NCI-H69 (cell line): Measurements from ENCODE around the gene TK1.

Source experiments
- DNase-seq: peaks from one replicate; lab custom pipeline; 2025; lab: John Stamatoyannopoulos, UW

The TK1 gene

GRCh38 chr17:78133971-78134898 lies 52.6 kb downstream of the TK1 start:
- peak; percentile 87 for DNase-seq

- DNase-seq = no peak
Measured at GRCh38 chr17:78133179-78133951, 53.5 kb downstream of the TK1 start.

DNA sequence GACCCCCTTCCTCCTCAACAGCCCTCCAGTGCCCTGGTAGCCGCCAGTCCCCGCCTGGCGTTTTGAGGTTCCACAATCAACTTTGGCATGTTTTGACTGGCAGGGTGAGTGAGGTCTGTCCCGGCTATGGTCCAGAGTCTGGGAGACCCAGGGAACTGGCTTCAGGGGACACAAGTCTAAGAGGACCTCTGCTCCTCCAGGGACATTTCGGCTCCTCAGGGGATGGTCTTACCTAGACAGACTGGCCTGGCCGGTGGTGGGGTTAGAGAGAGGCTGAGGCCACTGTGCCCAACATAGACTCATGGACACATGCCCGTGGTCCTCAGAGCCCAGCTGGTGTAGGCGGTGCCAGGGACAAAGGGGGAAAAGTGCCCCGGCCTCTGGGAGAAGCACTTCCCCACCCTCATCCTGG lies 54.1 kb downstream of the TK1 start:
- no peak for DNase-seq

- peak; percentile 54 for DNase-seq
Measured at GRCh38 chr17:78132084-78132676, 54.7 kb downstream of the TK1 start.

DNA sequence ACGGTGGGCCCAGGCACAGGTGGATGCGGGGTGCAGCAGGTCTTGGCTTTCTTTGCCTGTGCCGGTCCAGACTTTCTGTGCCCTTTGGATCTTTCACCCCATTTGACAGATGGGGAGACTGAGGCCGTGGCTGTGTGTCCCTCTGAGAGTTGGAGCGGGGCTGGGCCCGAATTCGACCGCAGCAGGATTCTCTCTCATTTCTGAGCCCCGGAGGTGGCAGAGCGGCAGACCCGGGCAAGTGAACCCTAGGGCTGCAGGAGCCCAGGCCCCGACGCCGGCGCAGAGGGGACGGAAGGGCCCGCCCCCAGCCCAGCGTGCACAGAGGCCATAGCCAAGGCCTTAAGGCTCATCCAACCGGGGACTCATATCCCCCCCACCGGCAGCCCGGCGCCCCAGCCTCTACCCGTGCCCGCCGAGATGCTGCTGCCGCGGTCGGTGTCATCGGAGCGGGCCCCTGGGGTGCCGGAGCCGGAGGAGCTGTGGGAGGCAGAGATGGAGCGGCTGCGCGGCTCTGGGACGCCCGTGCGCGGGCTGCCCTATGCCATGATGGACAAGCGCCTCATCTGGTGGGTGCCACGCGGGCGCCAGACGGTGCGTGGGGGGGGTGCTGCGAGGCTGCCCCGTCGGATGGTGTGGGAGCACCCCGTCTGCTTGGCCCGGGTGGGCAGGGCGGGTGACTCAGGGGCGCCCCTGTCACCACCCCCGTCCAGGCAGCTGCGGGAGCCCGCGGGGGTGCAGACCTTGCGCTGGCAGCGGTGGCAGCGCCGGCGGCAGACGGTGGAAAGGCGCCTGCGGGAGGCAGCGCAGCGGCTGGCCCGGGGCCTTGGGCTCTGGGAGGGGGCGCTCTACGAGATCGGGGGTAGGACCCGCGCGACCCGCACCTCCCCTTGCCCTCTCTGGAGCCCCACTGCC lies 55.4 kb downstream of the TK1 start:
- DNase-seq = peak; percentile 62

DNA sequence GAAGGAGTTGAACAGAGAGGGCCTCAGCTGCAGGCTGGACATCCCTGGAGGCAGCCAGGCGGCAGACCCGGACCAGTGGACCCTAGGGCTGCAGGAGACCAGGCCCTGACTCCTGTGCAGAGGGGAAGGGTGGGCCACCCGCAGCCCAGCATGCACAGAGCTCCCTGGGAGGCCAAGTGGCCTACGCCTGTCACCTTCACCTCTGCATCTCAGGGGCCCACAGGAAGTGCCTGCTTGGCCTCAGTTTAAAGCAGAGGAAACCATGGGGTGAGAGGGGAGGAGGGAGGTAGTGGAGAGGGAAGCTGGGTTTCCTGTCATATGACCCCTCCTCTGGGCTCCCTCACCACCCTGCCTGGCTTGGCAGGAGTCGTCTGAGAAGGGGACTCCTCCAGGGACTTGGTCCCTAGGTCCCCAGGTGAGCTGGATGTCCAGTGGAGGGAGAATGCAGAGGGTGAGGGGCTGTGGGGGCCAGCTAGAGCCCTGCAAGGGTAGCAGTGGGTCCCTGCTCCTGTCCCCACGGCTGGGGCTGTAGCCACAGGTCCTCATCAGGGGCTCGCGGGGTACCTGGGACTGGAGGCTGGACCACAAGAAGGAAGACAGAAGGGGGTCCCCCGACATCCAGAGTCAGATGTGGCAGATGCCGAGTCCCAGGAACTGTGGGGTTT lies 56.3 kb downstream of the TK1 start, which contains the start of gene TMC8:
TSS of gene TMC8 (plus strand) at position 335 of the 665 bp plus-strand sequence. CDS start 818 bp downstream, outside the sequence.
- DNase-seq = peak; percentile 18

GRCh38 chr17:78130090-78130436 lies 56.8 kb downstream of the TK1 start:
- no peak for DNase-seq

- no peak for DNase-seq
Measured at GRCh38 chr17:78129351-78130089, 57.3 kb downstream of the TK1 start.

DNA sequence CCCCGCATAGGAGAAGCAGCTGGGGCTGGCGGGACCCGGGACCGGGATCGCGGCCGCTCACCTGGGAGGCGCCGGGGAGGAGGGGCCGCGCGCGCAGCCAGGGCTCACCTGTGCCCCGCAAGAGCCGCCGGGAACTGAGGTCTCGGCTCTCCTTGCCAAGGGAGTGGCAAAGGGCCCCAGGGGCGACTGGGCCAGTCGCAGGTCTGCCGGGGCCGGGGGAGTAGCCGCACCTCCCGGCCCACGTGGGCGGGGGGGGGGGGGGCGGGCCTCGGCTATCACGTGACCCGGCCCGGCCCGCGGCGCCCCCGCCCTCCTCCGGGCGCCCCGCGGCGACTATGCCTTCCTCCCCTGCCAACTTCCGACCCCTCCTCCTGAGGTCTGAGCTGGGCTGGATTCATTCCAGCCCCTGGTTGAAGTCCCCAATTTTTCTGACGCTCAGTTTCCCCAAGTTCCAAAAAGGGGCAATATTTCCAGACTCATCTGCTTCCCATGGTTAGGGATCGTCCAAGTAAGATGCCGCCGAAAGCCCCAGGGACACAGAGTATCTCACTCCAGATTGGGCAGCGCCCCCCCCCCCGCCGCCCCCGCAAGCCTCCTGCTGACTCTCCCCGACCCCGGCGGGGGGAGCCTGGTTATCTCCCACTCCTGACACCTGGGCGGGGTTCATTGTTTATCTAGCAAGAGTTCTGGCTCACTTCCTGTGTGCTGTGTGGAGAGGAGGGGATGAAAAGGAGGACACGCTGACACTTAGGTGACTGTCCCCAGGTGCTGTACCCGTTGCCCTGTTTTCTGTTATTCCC lies 58.1 kb downstream of the TK1 start, which contains the start of gene TMC6:
TSS of gene TMC6 (minus strand) at position 205 of the 800 bp plus-strand sequence. CDS start 1,923 bp downstream, outside the sequence.
- DNase-seq = peak; percentile 88

DNA sequence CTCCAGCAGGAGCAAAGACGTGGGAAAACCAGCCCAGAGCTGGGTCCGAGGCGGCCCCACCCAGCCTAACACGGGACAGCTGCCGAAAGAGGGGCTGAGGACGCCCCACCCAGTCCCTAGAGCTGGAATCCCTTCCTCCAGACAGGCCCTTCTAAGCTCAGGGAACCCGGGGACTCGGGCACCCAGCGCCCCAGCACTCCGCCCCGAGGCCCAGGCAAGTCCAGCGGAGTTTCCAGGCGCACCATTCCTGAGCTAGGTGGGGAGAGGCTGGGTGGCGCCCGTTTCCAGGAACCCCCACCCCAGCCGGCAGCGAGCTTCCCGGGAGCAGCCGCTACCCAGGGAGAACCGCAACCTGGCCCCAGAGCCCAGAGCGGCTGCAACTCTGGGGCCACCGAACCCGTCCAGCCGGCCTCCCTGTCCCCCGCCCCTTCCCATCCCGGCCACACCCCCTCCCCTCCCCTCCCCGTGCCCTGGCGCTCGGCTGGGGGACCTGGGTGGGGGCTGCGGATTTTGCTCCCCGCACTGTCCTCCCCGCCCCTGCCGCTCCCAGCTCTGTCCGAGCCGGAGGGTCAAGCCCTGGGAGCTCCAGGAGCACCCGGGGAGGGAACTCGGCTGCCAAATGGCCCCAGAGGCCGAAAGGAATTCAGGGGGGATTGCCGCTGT lies 58.8 kb downstream of the TK1 start:
- DNase-seq = peak; percentile 44

GRCh38 chr17:78127239-78127887 lies 59.5 kb downstream of the TK1 start:
- DNase-seq = no peak

- DNase-seq = no peak
Measured at GRCh38 chr17:78126895-78127238, 60.0 kb downstream of the TK1 start.

DNA sequence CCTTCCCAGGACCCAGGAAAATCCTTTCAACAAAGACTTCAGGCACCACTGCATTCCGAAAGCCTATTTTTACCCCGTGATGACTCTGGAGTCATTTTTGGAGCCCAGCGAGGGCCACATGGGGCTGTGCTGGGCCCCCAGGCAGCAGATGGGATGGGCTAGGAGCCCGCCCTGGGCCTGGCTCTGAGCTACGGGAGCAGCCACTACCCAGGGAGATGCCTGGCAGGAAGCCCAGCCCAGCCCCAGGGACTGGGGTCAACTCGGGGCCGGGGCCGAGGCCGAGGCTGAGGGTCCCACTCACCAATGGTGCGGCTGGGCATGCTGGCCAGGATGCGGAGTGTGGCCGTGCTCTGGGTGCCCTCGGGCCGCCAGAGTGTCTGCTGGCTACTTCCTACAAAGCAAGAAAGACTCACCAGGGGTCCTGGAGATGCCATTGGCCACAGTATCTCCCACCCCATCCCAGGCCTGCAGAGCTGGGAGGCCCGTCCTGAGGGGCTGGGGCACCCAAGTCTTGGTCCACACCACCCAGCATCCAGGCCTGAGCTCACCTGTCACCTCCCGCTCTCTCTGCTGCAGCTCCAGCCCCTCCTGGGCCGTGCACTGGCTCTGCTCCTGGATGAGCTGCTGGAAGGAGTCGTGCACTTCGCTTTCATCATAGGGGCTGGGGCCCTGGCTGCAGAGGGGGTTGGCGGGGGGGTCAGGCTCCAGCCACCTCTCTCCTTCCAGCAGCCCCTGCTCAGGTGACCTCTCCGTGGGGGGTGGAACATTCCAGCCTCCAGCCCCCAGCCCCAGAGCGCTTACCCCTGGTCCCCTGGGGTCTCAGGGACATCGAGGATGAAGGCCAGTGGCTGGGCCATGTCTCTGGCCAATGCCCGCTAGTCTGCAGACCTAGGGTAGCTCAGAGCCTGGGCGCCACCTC lies 60.6 kb downstream of the TK1 start:
- no peak for DNase-seq

DNA sequence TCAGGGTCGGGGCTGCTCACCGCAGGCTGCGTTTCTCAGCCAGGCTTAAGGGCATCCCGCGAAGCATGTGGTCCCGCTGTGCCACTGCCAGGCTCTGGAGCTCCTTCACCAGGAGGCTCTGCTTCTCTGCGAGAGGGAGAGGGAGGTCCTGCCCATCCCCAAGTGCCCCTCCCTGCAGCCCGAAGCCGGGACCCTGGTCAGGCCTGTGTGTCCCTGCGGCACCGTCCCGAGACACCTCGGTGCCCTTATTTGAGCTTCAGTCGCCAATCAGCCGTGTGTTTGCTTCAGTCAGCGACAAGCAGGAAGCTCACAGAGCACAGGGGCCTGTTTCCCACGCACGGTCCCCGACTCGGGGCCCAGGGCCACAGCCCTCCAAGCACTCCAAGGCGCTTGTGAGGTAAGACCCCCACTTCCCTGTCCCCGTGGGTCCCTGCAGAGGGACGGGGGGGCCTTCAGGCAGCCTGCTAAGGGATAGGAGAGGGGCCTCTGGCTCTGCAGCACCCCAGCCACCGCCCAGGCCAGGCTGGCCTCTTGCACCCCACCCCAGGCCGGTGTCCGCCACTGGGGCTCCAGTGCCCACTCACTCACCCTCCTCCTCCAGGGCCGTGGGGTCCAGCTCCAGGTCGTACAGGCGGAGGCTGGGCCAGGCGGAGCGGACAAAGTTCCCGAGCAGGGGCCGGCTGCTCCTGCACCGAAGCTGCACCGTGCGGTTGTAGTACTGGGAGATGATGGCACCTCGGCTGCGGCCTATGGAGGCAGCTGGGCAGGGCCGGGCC lies 61.5 kb downstream of the TK1 start:
- no peak for DNase-seq

- DNase-seq = no peak
Measured at GRCh38 chr17:78124836-78125137, 62.1 kb downstream of the TK1 start.
